ENCODE measurements around the gene CCNY. TPM values are rescaled to one million over a fixed set of nuclear protein-coding genes. Genes with fewer than 3 reads are reported as not detected.

CCNY gene
- total RNA-seq (48.0 TPM), polyA plus RNA-seq (ENCODE audit: insufficient read depth in 1 of 8, insufficient read length in 8 of 8, low replicate concordance in 1 of 8) (10 to 100 TPM; 74.1 to 99.6 (median 90.5) TPM)
- long read RNA-seq, donor 1, transcript CCNY-203 (10 exons, 3,960 nt): major isoform, 11 of 11 reads
- long read RNA-seq, donor 1, partial matches to known transcripts: 0 of 11 reads
- long read RNA-seq, donor 1, other reads (novel, unspliced or antisense): 0 of 11 reads
- long read RNA-seq, donor 2, partial matches to known transcripts: 0 of 2 reads
- long read RNA-seq, donor 2, other reads (novel, unspliced or antisense): 0 of 2 reads
- long read RNA-seq, donor 3, transcript CCNY-203 (10 exons, 3,960 nt): major isoform, 20 of 20 reads
- long read RNA-seq, donor 3, partial matches to known transcripts: 0 of 20 reads
- long read RNA-seq, donor 3, other reads (novel, unspliced or antisense): 0 of 20 reads
- long read RNA-seq, donor 4, transcript CCNY-203 (10 exons, 3,960 nt): major isoform, 12 of 12 reads
- long read RNA-seq, donor 4, partial matches to known transcripts: 0 of 12 reads
- long read RNA-seq, donor 4, other reads (novel, unspliced or antisense): 0 of 12 reads
- long read RNA-seq, donor 5, full-length matches to known transcripts: 51 of 121 reads
- long read RNA-seq, donor 5, partial matches to known transcripts: 70 of 121 reads
- long read RNA-seq, donor 5, other reads (novel, unspliced or antisense): 0 of 121 reads
- long read RNA-seq, donor 6, transcript CCNY-203 (10 exons, 3,960 nt): major isoform, 31 of 31 reads
- long read RNA-seq, donor 6, partial matches to known transcripts: 0 of 31 reads
- long read RNA-seq, donor 6, other reads (novel, unspliced or antisense): 0 of 31 reads
- long read RNA-seq, donor 7, transcript CCNY-203 (10 exons, 3,960 nt): major isoform, 23 of 30 reads
- long read RNA-seq, donor 7, partial matches to known transcripts: 7 of 30 reads
- long read RNA-seq, donor 7, other reads (novel, unspliced or antisense): 0 of 30 reads
- long read RNA-seq, donor 8, transcript CCNY-203 (10 exons, 3,960 nt): major isoform, 10 of 29 reads
- long read RNA-seq, donor 8, partial matches to known transcripts: 19 of 29 reads
- long read RNA-seq, donor 8, other reads (novel, unspliced or antisense): 0 of 29 reads
- long read RNA-seq, donor 9, transcript CCNY-203 (10 exons, 3,960 nt): major isoform, 11 of 11 reads
- long read RNA-seq, donor 9, partial matches to known transcripts: 0 of 11 reads
- long read RNA-seq, donor 9, other reads (novel, unspliced or antisense): 0 of 11 reads
- long read RNA-seq, donor 10, full-length matches to known transcripts: 16 of 76 reads
- long read RNA-seq, donor 10, partial matches to known transcripts: 60 of 76 reads
- long read RNA-seq, donor 10, other reads (novel, unspliced or antisense): 0 of 76 reads
- long read RNA-seq, donor 11, transcript CCNY-203 (10 exons, 3,960 nt): major isoform, 14 of 25 reads
- long read RNA-seq, donor 11, partial matches to known transcripts: 11 of 25 reads
- long read RNA-seq, donor 11, other reads (novel, unspliced or antisense): 0 of 25 reads

GRCh38 chr10:35336084-35336831 is at the start of gene CCNY:
TSS of gene CCNY (plus strand) at chr10:35336509. CDS start at chr10:35337054, 545 bp downstream.
- Histone ChIP-seq H3K4me1 (ENCODE audit: control insufficient read depth, insufficient read depth, low read length) (peaks cover 19% of the 10 kb centered on the region), H3K27ac (ENCODE audit: low read length) (peak within 1 kb of the TSS; percentile 67), H3K27me3 (ENCODE audit: control insufficient read depth, insufficient read depth, low read length) (no peaks in the 10 kb centered on the region), H3K9me3 (replicated peaks; ENCODE audit: control insufficient read depth, low read depth, low read length) (no peaks in the 10 kb centered on the region), H3K36me3 (ENCODE audit: control insufficient read depth, insufficient read depth, low read length) (peaks cover 9% of the 10 kb centered on the region), H3K4me3 (ENCODE audit: low read length) (peak within 1 kb of the TSS; percentile 83)
- peak; percentile 89 for DNase-seq
- under 1% methylated on average over 109 of the region's 109 CpGs for WGBS (ENCODE audit: insufficient coverage)

- Histone ChIP-seq H3K36me3 (ENCODE audit: control insufficient read depth, insufficient read depth, low read length) (no peaks in the 10 kb centered on the region), H3K27me3 (ENCODE audit: control insufficient read depth, insufficient read depth, low read length) (no peaks in the 10 kb centered on the region), H3K4me3 (ENCODE audit: low read length) (no peak overlapping the region), H3K9me3 (replicated peaks; ENCODE audit: control insufficient read depth, low read depth, low read length) (no peaks in the 10 kb centered on the region), H3K4me1 (ENCODE audit: control insufficient read depth, insufficient read depth, low read length) (no peaks in the 10 kb centered on the region), H3K27ac (ENCODE audit: low read length) (no peak overlapping the region)
- no CpG with 5 or more reads among the region's 1 CpG for WGBS (ENCODE audit: insufficient coverage)
- DNase-seq: no peak
Observed at GRCh38 chr10:35289198-35289597, 47.1 kb upstream of the CCNY start.

GRCh38 chr10:35294506-35294905 is 41.8 kb upstream of the CCNY start:
- Histone ChIP-seq H3K27me3 (ENCODE audit: control insufficient read depth, insufficient read depth, low read length) (no peaks in the 10 kb centered on the region), H3K36me3 (ENCODE audit: control insufficient read depth, insufficient read depth, low read length) (no peaks in the 10 kb centered on the region), H3K27ac (ENCODE audit: low read length) (no peak overlapping the region), H3K4me3 (ENCODE audit: low read length) (no peak overlapping the region), H3K9me3 (replicated peaks; ENCODE audit: control insufficient read depth, low read depth, low read length) (no peaks in the 10 kb centered on the region), H3K4me1 (ENCODE audit: control insufficient read depth, insufficient read depth, low read length) (no peaks in the 10 kb centered on the region)
- no peak for DNase-seq
- no CpG with 5 or more reads among the region's 1 CpG for WGBS (ENCODE audit: insufficient coverage)

- no peak overlapping the region for H3K4me3 ChIP-seq (ENCODE audit: low read length)
- H3K27ac ChIP-seq (ENCODE audit: low read length): no peak overlapping the region
- peak; percentile 33 for DNase-seq
- H3K4me1 ChIP-seq (ENCODE audit: control insufficient read depth, insufficient read depth, low read length): peaks cover 3% of the 10 kb centered on the region
- H3K27me3 ChIP-seq (ENCODE audit: control insufficient read depth, insufficient read depth, low read length): no peaks in the 10 kb centered on the region
- no peaks in the 10 kb centered on the region for H3K36me3 ChIP-seq (ENCODE audit: control insufficient read depth, insufficient read depth, low read length)
- WGBS (ENCODE audit: insufficient coverage): 14% methylated on average over 2 of the region's 3 CpGs
- no peaks in the 10 kb centered on the region for H3K9me3 ChIP-seq (replicated peaks; ENCODE audit: control insufficient read depth, low read depth, low read length)
Observed at GRCh38 chr10:35299016-35299415, 37.3 kb upstream of the CCNY start.

GRCh38 chr10:35300063-35300699 is 36.1 kb upstream of the CCNY start:
- 8% methylated on average over 2 of the region's 11 CpGs for WGBS (ENCODE audit: insufficient coverage)
- no peak overlapping the region for H3K27ac ChIP-seq (ENCODE audit: low read length)
- H3K9me3 ChIP-seq (replicated peaks; ENCODE audit: control insufficient read depth, low read depth, low read length): no peaks in the 10 kb centered on the region
- peak; percentile 82 for DNase-seq
- no peaks in the 10 kb centered on the region for H3K36me3 ChIP-seq (ENCODE audit: control insufficient read depth, insufficient read depth, low read length)
- no peak overlapping the region for H3K4me3 ChIP-seq (ENCODE audit: low read length)
- peaks cover 3% of the 10 kb centered on the region for H3K4me1 ChIP-seq (ENCODE audit: control insufficient read depth, insufficient read depth, low read length)
- no peaks in the 10 kb centered on the region for H3K27me3 ChIP-seq (ENCODE audit: control insufficient read depth, insufficient read depth, low read length)

- H3K27me3 ChIP-seq (ENCODE audit: control insufficient read depth, insufficient read depth, low read length): peaks cover 7% of the 10 kb centered on the region
- peaks cover 3% of the 10 kb centered on the region for H3K4me1 ChIP-seq (ENCODE audit: control insufficient read depth, insufficient read depth, low read length)
- no peaks in the 10 kb centered on the region for H3K36me3 ChIP-seq (ENCODE audit: control insufficient read depth, insufficient read depth, low read length)
- WGBS (ENCODE audit: insufficient coverage): 11% methylated on average over 1 of the region's 2 CpGs
- H3K4me3 ChIP-seq (ENCODE audit: low read length): no peak overlapping the region
- no peak for DNase-seq
- no peak overlapping the region for H3K27ac ChIP-seq (ENCODE audit: low read length)
- H3K9me3 ChIP-seq (replicated peaks; ENCODE audit: control insufficient read depth, low read depth, low read length): no peaks in the 10 kb centered on the region
Observed at GRCh38 chr10:35304649-35305048, 31.7 kb upstream of the CCNY start.

- H3K9me3 ChIP-seq (replicated peaks; ENCODE audit: control insufficient read depth, low read depth, low read length): no peaks in the 10 kb centered on the region
- H3K4me3 ChIP-seq (ENCODE audit: low read length): no peak overlapping the region
- peaks cover 7% of the 10 kb centered on the region for H3K27me3 ChIP-seq (ENCODE audit: control insufficient read depth, insufficient read depth, low read length)
- H3K36me3 ChIP-seq (ENCODE audit: control insufficient read depth, insufficient read depth, low read length): no peaks in the 10 kb centered on the region
- H3K27ac ChIP-seq (ENCODE audit: low read length): no peak overlapping the region
- H3K4me1 ChIP-seq (ENCODE audit: control insufficient read depth, insufficient read depth, low read length): no peaks in the 10 kb centered on the region
- WGBS (ENCODE audit: insufficient coverage): 30% methylated on average over 4 of the region's 9 CpGs
- DNase-seq: no peak
Observed at GRCh38 chr10:35306852-35307251, 29.5 kb upstream of the CCNY start.

GRCh38 chr10:35307297-35307696 is 29.0 kb upstream of the CCNY start:
- Histone ChIP-seq H3K4me1 (ENCODE audit: control insufficient read depth, insufficient read depth, low read length) (no peaks in the 10 kb centered on the region), H3K27me3 (ENCODE audit: control insufficient read depth, insufficient read depth, low read length) (peaks cover 7% of the 10 kb centered on the region), H3K4me3 (ENCODE audit: low read length) (no peak overlapping the region), H3K27ac (ENCODE audit: low read length) (no peak overlapping the region), H3K36me3 (ENCODE audit: control insufficient read depth, insufficient read depth, low read length) (no peaks in the 10 kb centered on the region), H3K9me3 (replicated peaks; ENCODE audit: control insufficient read depth, low read depth, low read length) (no peaks in the 10 kb centered on the region)
- no peak for DNase-seq
- WGBS (ENCODE audit: insufficient coverage): 46% methylated on average over 4 of the region's 10 CpGs

- no peaks in the 10 kb centered on the region for H3K4me1 ChIP-seq (ENCODE audit: control insufficient read depth, insufficient read depth, low read length)
- H3K4me3 ChIP-seq (ENCODE audit: low read length): no peak overlapping the region
- DNase-seq: no peak
- no peaks in the 10 kb centered on the region for H3K36me3 ChIP-seq (ENCODE audit: control insufficient read depth, insufficient read depth, low read length)
- 22% methylated on average over 2 of the region's 2 CpGs for WGBS (ENCODE audit: insufficient coverage)
- H3K27ac ChIP-seq (ENCODE audit: low read length): no peak overlapping the region
- H3K27me3 ChIP-seq (ENCODE audit: control insufficient read depth, insufficient read depth, low read length): peaks cover 7% of the 10 kb centered on the region
- H3K9me3 ChIP-seq (replicated peaks; ENCODE audit: control insufficient read depth, low read depth, low read length): no peaks in the 10 kb centered on the region
Observed at GRCh38 chr10:35308809-35309208, 27.5 kb upstream of the CCNY start.

Measured in muscle of leg (tissue), 16 donors.